K562 (cell line): Measurements from ENCODE around the gene ATXN1. TPM values are rescaled to one million over a fixed set of nuclear protein-coding genes. Genes with fewer than 3 reads are reported as not detected.

Source experiments
- ATAC-seq: fragments of 200-7000 bp; cut with Tn5 transposase; 3 replicates; pipeline ENCODE4 v1.9.1; 2020; ENCODE audit warnings: moderate library complexity
- BruUV-seq: library from RNA; stranded (reverse); fragments of 400-500 nt; replicated peaks from 2 replicates; lab custom pipeline; 2021; lab: Mats Ljungman, UMichigan
- CTCF ChIA-PET: fragments of 300-600 bp; formaldehyde crosslinking; extraction: SDS; loops from one replicate; lab custom pipeline; 2021; ENCODE audit warnings: low intra/inter-chr PET ratio; lab: Yijun Ruan, JAX
- POLR2A ChIA-PET: fragments of 300-600, 350-650 bp; sonication (Branson Sonifier 250); formaldehyde crosslinking; extraction: SDS; loops from one replicate; lab custom pipeline; 2021; ENCODE audit warnings: antibody characterized with exemption, inconsistent platforms; lab: Yijun Ruan, JAX
- DNase-seq, 4 experiments: peaks; one replicate each; pipeline versions ENCODE4 v3.0.0 to v3.0.0-alpha.2; 2011 to 2018; ENCODE audit warnings: low spot score in 3 of 4, mixed read lengths in 3 of 4; ENCODE audit errors: extremely low read depth in 1 of 4
- FAIRE-seq: peaks from 2 replicates; lab custom pipeline; 2011; peaks lifted over from hg19 to GRCh38; lab: Jason Lieb, UNC
- H2AFZ ChIP-seq: 2 replicates; pipeline ENCODE4 v1.6.0; 2011; ENCODE audit warnings: low read depth, low read length, control low read depth, inconsistent platforms
- H3K27ac ChIP-seq: fragments of 200-600 bp; 3 replicates; pipeline ENCODE4 v1.8.0; 2011; ENCODE audit warnings: low read depth, mild to moderate bottlenecking, control low read depth, inconsistent platforms, low read length, moderate library complexity, mixed read lengths; ENCODE audit errors: extremely low read depth
- H3K27me3 ChIP-seq, 2 experiments: fragments of 300-600 bp in 1 of 2; 2 replicates in 1 of 2; 3 replicates in 1 of 2; pipeline versions ENCODE4 v1.6.0 to v1.8.0; 2011; ENCODE audit warnings: inconsistent platforms in 2 of 2, low read length in 2 of 2, mild to moderate bottlenecking in 1 of 2, mixed read lengths in 1 of 2, moderate library complexity in 1 of 2; ENCODE audit not compliant: control insufficient read depth in 2 of 2, insufficient read depth in 2 of 2
- H3K36me3 ChIP-seq: fragments of 300-600 bp; 3 replicates; pipeline ENCODE4 v1.8.0; 2011; ENCODE audit warnings: mild to moderate bottlenecking, low read length, inconsistent platforms; ENCODE audit not compliant: control insufficient read depth, insufficient read depth
- H3K4me1 ChIP-seq, 2 experiments: fragments of 200-600 bp in 1 of 2; replicated peaks in 1 of 2; 2 replicates in 1 of 2; 3 replicates in 1 of 2; pipeline versions ENCODE4 v1.5.1 to v1.8.0; 2011; ENCODE audit warnings: inconsistent platforms in 2 of 2, low read length in 2 of 2, mild to moderate bottlenecking in 1 of 2, mixed read lengths in 1 of 2, moderate library complexity in 1 of 2; ENCODE audit not compliant: control insufficient read depth in 2 of 2, insufficient read depth in 2 of 2
- H3K4me2 ChIP-seq: 2 replicates; pipeline ENCODE4 v1.6.1; 2011; ENCODE audit warnings: low read length, control low read depth, inconsistent platforms, mixed read lengths; ENCODE audit not compliant: insufficient read depth
- H3K4me3 ChIP-seq: fragments of 200-600 bp; sonication (generic), shearing (Covaris generic); 2 replicates; pipeline ENCODE4 v1.5.1; 2016; ENCODE audit warnings: control low read depth, inconsistent platforms
- H3K79me2 ChIP-seq: fragments of 200-600 bp; 3 replicates; pipeline ENCODE4 v1.8.0; 2011; ENCODE audit warnings: low read length, inconsistent platforms; ENCODE audit not compliant: control insufficient read depth, insufficient read depth
- H3K9ac ChIP-seq, 2 experiments: 2 replicates each; pipeline versions ENCODE4 v1.6.0 to v1.6.1; 2011; ENCODE audit warnings: low read depth in 2 of 2, low read length in 2 of 2, control low read depth in 1 of 2, inconsistent platforms in 1 of 2, mild to moderate bottlenecking in 1 of 2, mixed read lengths in 1 of 2; ENCODE audit not compliant: insufficient read depth in 1 of 2
- H3K9me1 ChIP-seq: one replicate; pipeline ENCODE4 v1.6.0; 2011; ENCODE audit warnings: inconsistent platforms, mild to moderate bottlenecking, low read length, moderate library complexity; ENCODE audit not compliant: control insufficient read depth, insufficient read depth
- H3K9me3 ChIP-seq: replicated peaks from 2 replicates; pipeline ENCODE4 v1.5.1; 2011; ENCODE audit warnings: low read depth, low read length, inconsistent platforms; ENCODE audit not compliant: control insufficient read depth, insufficient read depth
- H4K20me1 ChIP-seq: replicated peaks from 2 replicates; pipeline ENCODE4 v1.6.1; 2011; ENCODE audit warnings: low read length, inconsistent platforms, mixed read lengths; ENCODE audit not compliant: control insufficient read depth, insufficient read depth
- ATF7 ChIP-seq: fragments of 450-650 bp; IDR thresholded peaks from 2 replicates; pipeline ENCODE4 v1.7.1; 2014; ENCODE audit warnings: mild to moderate bottlenecking, moderate library complexity
- CCNT2 ChIP-seq: IDR thresholded peaks from 2 replicates; pipeline ENCODE4 v1.6.1; 2011; ENCODE audit warnings: borderline replicate concordance, low read depth, mild to moderate bottlenecking, moderate library complexity, mixed read lengths, low read length; ENCODE audit not compliant: insufficient read length; ENCODE audit errors: extremely low read depth
- CREBBP ChIP-seq: IDR thresholded peaks from one replicate; pipeline ENCODE4 v1.6.1; 2012; ENCODE audit warnings: low read depth, mild to moderate bottlenecking, control low read depth, inconsistent platforms, low read length
- E2F3 ChIP-seq: fragments of 250-450 bp; sonication (Bioruptor Pico); IDR thresholded peaks from 2 replicates; pipeline ENCODE4 v1.4.0; 2020; ENCODE audit warnings: mild to moderate bottlenecking
- FOS ChIP-seq: IDR thresholded peaks from 3 replicates; pipeline ENCODE4 v1.6.1; 2011; ENCODE audit not compliant: insufficient read length; ENCODE audit errors: extremely low read depth
- FOXJ2 ChIP-seq: fragments of 200-800 bp; sonication (Bioruptor generic); IDR thresholded peaks from 2 replicates; pipeline ENCODE4 v1.6.1; 2016; ENCODE audit warnings: missing genetic modification characterization, missing compliant biosample characterization
- KLF16 ChIP-seq: IDR thresholded peaks from 2 replicates; pipeline ENCODE4 v1.6.1; 2016; ENCODE audit warnings: antibody characterized with exemption
- MEIS2 ChIP-seq: fragments of 450-650 bp; IDR thresholded peaks from 2 replicates; pipeline ENCODE4 v1.6.1; 2014; ENCODE audit warnings: mild to moderate bottlenecking; ENCODE audit not compliant: partially characterized antibody
- MNT ChIP-seq, 2 experiments: fragments of 450-650 bp; conservative IDR thresholded peaks; 2 replicates each; pipeline ENCODE4 v1.6.1; 2017; ENCODE audit warnings: mild to moderate bottlenecking in 2 of 2, moderate library complexity in 2 of 2
- PKNOX1 ChIP-seq: fragments of 450-650 bp; IDR thresholded peaks from 2 replicates; pipeline ENCODE4 v1.6.1; 2016
- PPARD ChIP-seq: fragments of 250-450 bp; sonication (Bioruptor Pico); IDR thresholded peaks from 2 replicates; pipeline ENCODE4 v1.8.0; 2022; ENCODE audit warnings: inconsistent platforms, mild to moderate bottlenecking, moderate library complexity
- PREB ChIP-seq: sonication (generic); formaldehyde crosslinking; IDR thresholded peaks from 2 replicates; pipeline ENCODE4 v1.8.1; 2023; ENCODE audit warnings: mild to moderate bottlenecking, missing genetic modification reagents
- RBM14 ChIP-seq: fragments of 200-400 bp; formaldehyde crosslinking; IDR thresholded peaks from 2 replicates; pipeline ENCODE4 v1.6.1; 2018; ENCODE audit warnings: low read depth, mild to moderate bottlenecking, low read length, moderate library complexity, borderline replicate concordance; ENCODE audit not compliant: insufficient read depth
- ZNF212 ChIP-seq: fragments of 450-650 bp; formaldehyde crosslinking; IDR thresholded peaks from 2 replicates; pipeline ENCODE4 v1.4.0; 2020; ENCODE audit warnings: mild to moderate bottlenecking
- ZNF655 ChIP-seq: fragments of 250-450 bp; sonication (Bioruptor Pico); IDR thresholded peaks from 2 replicates; pipeline ENCODE4 v1.5.0; 2021
- WGBS: fragments of 100-300 bp; shearing (Covaris generic); methylation state at CpG from one replicate; pipeline ENCODE4 v1.1.6; 2016; ENCODE audit warnings: low coverage, mixed read lengths; ENCODE audit not compliant: insufficient coverage; ENCODE audit errors: missing lambda C conversion rate; 5-methylcytosine and 5-hydroxymethylcytosine counted together
- in situ Hi-C: fragments of 300-500 bp; cut with MboI; formaldehyde crosslinking; loops from 4 replicates; pipeline ENCODE4 v1.15.0; 2018; ENCODE audit warnings: inconsistent platforms, mixed read lengths
- intact Hi-C: fragments of 100-400 bp; cut with micrococcal nuclease; formaldehyde crosslinking; loops from 2 replicates; pipeline ENCODE4 v1.14.2; 2022
- polyA plus RNA-seq, 8 experiments: library from polyadenylated mRNA; depleted of rRNA in 4 of 8; stranded (reverse) in 5 of 8; unstranded in 3 of 8; fragments of >200 nt; fragmentation: Nextera tagmentation in 2 of 8; fragmentation: Illumina TruSeq in 1 of 8; extraction: Ambion mirVana in 2 of 8; extraction: Trizol in 1 of 8; gene quantifications; 2 replicates each; pipeline versions ENCODE4 v1.2.1 to v1.2.3, GENCODE V29; 2011 to 2014; ENCODE audit warnings: inconsistent platforms in 1 of 8, missing spikeins in 1 of 8
- total RNA-seq, 7 experiments: library from RNA; depleted of rRNA in 6 of 7; stranded (reverse); fragments of >200 nt in 6 of 7; fragmentation: Illumina TruSeq in 2 of 7; extraction: Trizol in 2 of 7; gene quantifications; 2 replicates each; pipeline versions ENCODE4 v1.2.1 to v1.2.3, GENCODE V29; 2011 to 2021; ENCODE audit warnings: low replicate concordance in 1 of 7

The ATXN1 gene
- total and polyA plus RNA-seq, 9 of the 15 experiments (the other 6 are each of a cell fraction or from before 2014, with no cell fraction given), result under 0.01 to 1.2 (median 0.58) TPM

GRCh38 chr6:16503970-16504415, 257.3 kb downstream of the ATXN1 start:
- CTCF ChIA-PET, result no interaction called here
- 0% methylated on average over 2 of the region's 2 CpGs for WGBS
- Histone ChIP-seq H3K9ac (no peak overlapping the region), H3K36me3 (no peaks in the 10 kb centered on the region), H3K9me3 (no peaks in the 10 kb centered on the region), H3K79me2 (no peaks in the 10 kb centered on the region), H3K27ac (no peak overlapping the region), H3K27me3 (peaks cover 0 to 11% of the 10 kb centered on the region in 2 experiments; a peak in 1 of 5 replicates), H3K4me1 (no peaks in the 10 kb centered on the region), H4K20me1 (no peaks in the 10 kb centered on the region), H2AFZ (no peak overlapping the region), H3K9me1 (no peaks in the 10 kb centered on the region), H3K4me2 (no peak overlapping the region), H3K4me3 (no peak overlapping the region)
- TF ChIP-seq E2F3 (CRISPR knock-in tag) (no peak), ATF7 (no peak), PPARD (no peak), PREB (CRISPR knock-in tag) (no peak), PKNOX1 (no peak), RBM14 (no peak), ZNF655 (no peak), FOXJ2 (no peak), FOS (no peak), ZNF212 (CRISPR knock-in tag) (no peak), CREBBP (no peak), CCNT2 (no peak), MNT (conservative IDR thresholded peaks at IDR 0.05) (no peak), KLF16 (no peak), MEIS2 (no peak)
- in situ Hi-C loops, result no loop called here
- ATAC-seq (no peak), FAIRE-seq (no peak), DNase-seq (no peak)
- intact Hi-C loops, result no loop called here
- POLR2A ChIA-PET, result interaction anchor here (0.6 kb wide), 1 partner anchor 402 kb away, joined by 3 read pairs; no protein-coding TSS in a partner anchor
- no TSS peak for BruUV-seq
